A549 treated with GW870086 at 1 μM for 4 hours (cell line): Measurements from ENCODE around the gene ZSCAN2. TPM values are rescaled to one million over a fixed set of nuclear protein-coding genes. Genes with fewer than 3 reads are reported as not detected.

Experiments
- total RNA-seq: library from RNA; stranded (reverse); fragments of 200-300 nt; extraction: Qiagen RNA extraction; gene quantifications from 5 replicates; pipeline ENCODE4 v1.2.3, GENCODE V29; 2022; ENCODE audit warnings: low read depth

Gene ZSCAN2
- 12.8 to 15.6 TPM (median 14.4 TPM) in 5 replicates for total RNA-seq

GRCh38 chr15:84600687-84601554 lies at the start of gene ZSCAN2:
TSS of gene ZSCAN2 (plus strand) at chr15:84601009. CDS start at chr15:84603928, 2,919 bp downstream.

GRCh38 chr15:84653910-84654688 lies 53.3 kb downstream of the ZSCAN2 start, which contains the start of gene WDR73:
TSS of gene WDR73 (minus strand) at chr15:84654283. CDS start at chr15:84654274, 9 bp downstream.

DNA sequence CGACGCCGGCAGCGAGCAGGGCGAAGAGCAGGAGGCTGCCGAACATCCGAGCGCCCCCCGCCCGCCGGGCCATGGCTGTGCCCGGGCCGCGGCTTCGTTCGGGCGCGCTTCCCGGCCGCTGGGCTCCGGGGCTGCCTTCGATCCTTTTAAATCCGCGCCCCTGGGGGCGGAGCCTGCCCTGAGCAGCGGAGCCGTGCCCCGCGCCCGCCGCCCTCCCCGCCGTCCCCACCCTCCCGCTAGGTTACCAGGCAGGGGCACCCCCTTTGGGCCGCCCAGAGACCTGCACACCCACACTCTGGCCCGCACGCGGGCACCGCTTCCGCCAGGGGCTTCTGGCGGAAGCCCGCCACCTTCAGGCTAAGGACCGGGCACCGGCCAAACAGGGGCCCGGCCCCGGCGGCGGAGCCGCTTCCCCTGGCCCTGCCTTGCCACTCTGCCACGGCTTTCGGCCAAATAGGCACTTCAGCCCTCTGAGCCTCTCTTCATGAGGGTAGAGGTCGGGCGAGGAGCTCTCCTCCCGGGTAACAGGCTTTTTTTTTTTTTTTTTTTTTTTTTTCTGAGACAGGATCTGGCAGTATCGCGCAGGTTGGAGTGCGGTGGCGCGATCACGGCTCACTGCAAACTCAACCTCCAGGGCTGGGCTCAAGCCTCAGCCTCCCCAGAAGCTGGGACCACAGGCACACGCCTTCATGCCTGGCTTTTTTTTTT lies 57.4 kb downstream of the ZSCAN2 start, which contains the start of gene NMB:
Gene NMB, minus strand, starts transcription at position 120 of the 708 bp plus-strand sequence. Its CDS starts 47 bp downstream, at position 73.

Other genes with a start within 250 kb of the ZSCAN2 start
- gene WDR73, start 53.3 kb downstream of the ZSCAN2 start, total RNA-seq, result 36.1 to 45.9 TPM (median 39.2 TPM) in 5 replicates
- gene NMB, start 57.2 kb downstream of the ZSCAN2 start, total RNA-seq, result 17.2 to 26.0 TPM (median 22.8 TPM) in 5 replicates
- gene SEC11A, start 115.1 kb downstream of the ZSCAN2 start, total RNA-seq, result 324 to 422 TPM (median 331 TPM) in 5 replicates
- gene ZNF592, start 147.6 kb downstream of the ZSCAN2 start, total RNA-seq, result 16.2 to 23.5 TPM (median 20.5 TPM) in 5 replicates
- gene ALPK3, start 216.3 kb downstream of the ZSCAN2 start, total RNA-seq, result 0.03 to 0.48 TPM (median 0.32 TPM) in 5 replicates